Gastroesophageal sphincter (tissue), 4 donors: ENCODE data around the gene CYBC1. TPM values are rescaled to one million over a fixed set of nuclear protein-coding genes. Genes with fewer than 3 reads are reported as not detected.

Experiments used
- ATAC-seq: fragments of 150-250 bp; one replicate; pipeline ENCODE4 v1.9.1; 2016; ENCODE audit warnings: mild to moderate bottlenecking, moderate library complexity
- H3K27ac ChIP-seq, 4 donors: fragments of 200-600 bp; sonication (generic) in 3 of 4; 1 replicate in 3 of 4; 2 replicates in 1 of 4; pipeline ENCODE4 v1.5.1; 2016 to 2019
- H3K27me3 ChIP-seq: fragments of 200-600 bp; sonication (generic); one replicate; pipeline ENCODE4 v1.5.1; 2019
- H3K36me3 ChIP-seq, 2 donors: fragments of 200-600 bp; sonication (generic); one replicate each; pipeline ENCODE4 v1.5.1; 2019; ENCODE audit warnings: control low read depth in 1 of 2
- H3K4me1 ChIP-seq, 3 donors: fragments of 200-600 bp; sonication (generic); 1 replicate in 2 of 3; 2 replicates in 1 of 3; pipeline ENCODE4 v1.5.1; 2016 to 2019; ENCODE audit warnings: control low read depth in 2 of 3
- H3K4me3 ChIP-seq, 2 donors: fragments of 200-600 bp; sonication (generic); one replicate each; pipeline ENCODE4 v1.5.1; 2019; ENCODE audit warnings: mild to moderate bottlenecking in 1 of 2, moderate library complexity in 1 of 2
- H3K9me3 ChIP-seq, 3 donors: fragments of 200-600 bp; sonication (generic); one replicate each; pipeline ENCODE4 v1.5.1; 2017 to 2019; ENCODE audit warnings: control low read depth in 2 of 3
- EP300 ChIP-seq: sonication (generic); formaldehyde crosslinking; IDR thresholded peaks from one replicate; pipeline ENCODE4 v1.6.1; 2017; ENCODE audit warnings: antibody characterized with exemption, mild to moderate bottlenecking
- POLR2A ChIP-seq, 2 donors: fragments of 450-650 bp; IDR thresholded peaks; one replicate each; pipeline ENCODE4 v1.6.1; 2017; ENCODE audit warnings: antibody characterized with exemption in 2 of 2, mild to moderate bottlenecking in 2 of 2, moderate library complexity in 1 of 2
- POLR2AphosphoS5 ChIP-seq: sonication (generic); formaldehyde crosslinking; IDR thresholded peaks from one replicate; pipeline ENCODE4 v1.6.1; 2017; ENCODE audit warnings: antibody characterized with exemption
- WGBS, 2 donors: methylation state at CpG; one replicate each; pipeline ENCODE4 v1.1.5; 2018; ENCODE audit warnings: low coverage in 1 of 2; 5-methylcytosine and 5-hydroxymethylcytosine counted together
- total RNA-seq, 4 donors: library from RNA; depleted of rRNA; stranded (reverse); fragments of >200 nt; gene quantifications; one replicate each; pipeline ENCODE4 v1.1.0, GENCODE V29; 2016
- TF ChIP-seq, protein P1 (sequence below), 4 experiments: fragments of 200-600 bp in 2 of 4; fragments of 450-650 bp in 2 of 4; sonication (generic) in 1 of 4; IDR thresholded peaks; one replicate each; pipeline ENCODE4 v1.5.1; 2017 to 2019; ENCODE audit warnings: antibody characterized with exemption in 4 of 4, mild to moderate bottlenecking in 2 of 4, moderate library complexity in 2 of 4

The CYBC1 gene
- total RNA-seq, 4 donors from 2014 or later, result 53.8 to 78.5 (median 59.4) TPM

DNA sequence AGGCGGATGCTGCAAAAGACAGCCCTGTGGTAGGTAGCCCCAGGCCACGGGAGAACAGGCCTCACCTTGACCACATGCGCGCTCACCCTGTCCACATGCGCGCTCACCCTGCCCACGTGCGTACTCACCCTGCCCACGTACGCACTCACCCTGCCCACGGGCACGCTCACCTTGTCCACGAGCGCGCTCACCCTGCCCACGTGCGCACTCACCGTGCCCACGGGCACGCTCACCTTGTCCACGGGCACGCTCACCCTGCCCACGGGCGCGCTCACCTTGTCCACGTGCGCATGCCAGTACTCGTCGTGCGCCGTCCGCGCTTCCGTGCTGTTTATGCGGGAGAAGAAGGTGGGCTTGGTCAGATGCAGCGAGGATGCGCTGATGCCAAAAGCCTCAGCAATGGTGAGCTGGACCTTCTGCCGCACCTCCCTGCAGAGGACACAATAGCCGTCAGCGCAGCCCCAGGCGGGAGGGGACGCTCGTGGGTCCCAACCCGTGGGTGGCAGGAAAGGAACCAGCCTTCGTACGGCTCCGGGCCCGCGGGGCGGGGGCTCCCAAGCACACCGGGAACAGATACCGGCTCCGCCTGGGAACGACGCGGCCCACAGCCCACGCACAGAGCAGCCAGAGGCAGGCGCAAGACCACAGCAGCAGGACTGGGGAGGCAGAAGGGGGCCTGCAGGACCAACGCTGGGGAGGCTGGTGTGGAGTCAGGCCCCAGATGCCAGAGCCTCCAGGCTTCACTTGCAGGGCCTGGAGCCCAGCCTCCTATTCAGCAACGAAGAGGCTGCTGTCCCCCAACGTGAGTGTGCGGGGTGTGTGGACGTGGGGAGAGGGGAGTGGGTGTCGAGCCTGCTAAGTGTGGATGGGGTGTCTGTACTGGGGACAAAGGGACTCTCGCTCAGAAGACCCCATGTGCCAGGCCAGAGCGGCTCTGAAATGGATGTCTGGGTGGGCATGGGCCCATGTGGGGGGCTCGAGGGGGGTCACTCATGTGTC lies 46.6 kb downstream of the CYBC1 start:
- H3K4me1 ChIP-seq, result peaks cover 0 to 13% (median 7%) of the 10 kb centered on the region in 3 donors
- TF ChIP-seq POLR2AphosphoS5, result no peak
- TF ChIP-seq EP300, result no peak
- TF ChIP-seq POLR2A (IDR thresholded peaks at IDR 0.05), result no peak
- TF ChIP-seq, protein P1, sequence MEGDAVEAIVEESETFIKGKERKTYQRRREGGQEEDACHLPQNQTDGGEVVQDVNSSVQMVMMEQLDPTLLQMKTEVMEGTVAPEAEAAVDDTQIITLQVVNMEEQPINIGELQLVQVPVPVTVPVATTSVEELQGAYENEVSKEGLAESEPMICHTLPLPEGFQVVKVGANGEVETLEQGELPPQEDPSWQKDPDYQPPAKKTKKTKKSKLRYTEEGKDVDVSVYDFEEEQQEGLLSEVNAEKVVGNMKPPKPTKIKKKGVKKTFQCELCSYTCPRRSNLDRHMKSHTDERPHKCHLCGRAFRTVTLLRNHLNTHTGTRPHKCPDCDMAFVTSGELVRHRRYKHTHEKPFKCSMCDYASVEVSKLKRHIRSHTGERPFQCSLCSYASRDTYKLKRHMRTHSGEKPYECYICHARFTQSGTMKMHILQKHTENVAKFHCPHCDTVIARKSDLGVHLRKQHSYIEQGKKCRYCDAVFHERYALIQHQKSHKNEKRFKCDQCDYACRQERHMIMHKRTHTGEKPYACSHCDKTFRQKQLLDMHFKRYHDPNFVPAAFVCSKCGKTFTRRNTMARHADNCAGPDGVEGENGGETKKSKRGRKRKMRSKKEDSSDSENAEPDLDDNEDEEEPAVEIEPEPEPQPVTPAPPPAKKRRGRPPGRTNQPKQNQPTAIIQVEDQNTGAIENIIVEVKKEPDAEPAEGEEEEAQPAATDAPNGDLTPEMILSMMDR (IDR thresholded peaks at IDR 0.05), result no peak
- no peak overlapping the region for H3K27ac ChIP-seq
- H3K27me3 ChIP-seq, result no peaks in the 10 kb centered on the region
- H3K36me3 ChIP-seq, result peaks cover 0 to 92% of the 10 kb centered on the region in 2 donors
- ATAC-seq, result no peak
- no peaks in the 10 kb centered on the region for H3K9me3 ChIP-seq
- WGBS, 2 donors, result 91% methylated on average over 20 to 22 of the region's 67 CpGs
- no peak overlapping the region for H3K4me3 ChIP-seq

DNA sequence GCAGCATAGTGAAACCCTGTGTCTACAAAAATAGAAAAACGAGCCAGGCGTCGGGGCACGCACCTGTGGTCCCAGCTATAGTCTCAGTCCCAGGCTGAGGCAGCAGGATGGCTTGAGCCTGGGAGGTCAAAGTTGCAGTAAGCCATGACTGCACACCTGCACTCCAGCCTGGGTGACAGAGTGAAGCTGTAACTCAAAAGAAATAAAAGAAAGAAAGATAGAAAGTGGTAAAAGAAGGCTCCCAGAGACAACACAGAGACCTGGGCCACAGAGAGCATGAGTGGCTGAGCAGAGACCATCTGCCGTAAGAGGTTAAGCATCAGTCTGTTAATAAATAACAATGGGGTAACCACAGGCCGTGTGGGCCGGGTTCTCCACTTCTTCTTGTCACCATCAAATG lies 47.7 kb downstream of the CYBC1 start:
- WGBS, 2 donors, result 80 to 84% methylated on average over 1 to 7 of the region's 7 CpGs
- TF ChIP-seq, protein P1 (IDR thresholded peaks at IDR 0.05), result no peak
- TF ChIP-seq EP300 (no peak), POLR2AphosphoS5 (no peak), POLR2A (IDR thresholded peaks at IDR 0.05) (no peak)
- Histone ChIP-seq H3K9me3 (no peaks in the 10 kb centered on the region), H3K27me3 (no peaks in the 10 kb centered on the region), H3K4me1 (peaks cover 0 to 21% (median 7%) of the 10 kb centered on the region in 3 donors), H3K27ac (no peak overlapping the region), H3K36me3 (peaks cover 0 to 92% of the 10 kb centered on the region in 2 donors), H3K4me3 (no peak overlapping the region)
- ATAC-seq, result no peak

DNA sequence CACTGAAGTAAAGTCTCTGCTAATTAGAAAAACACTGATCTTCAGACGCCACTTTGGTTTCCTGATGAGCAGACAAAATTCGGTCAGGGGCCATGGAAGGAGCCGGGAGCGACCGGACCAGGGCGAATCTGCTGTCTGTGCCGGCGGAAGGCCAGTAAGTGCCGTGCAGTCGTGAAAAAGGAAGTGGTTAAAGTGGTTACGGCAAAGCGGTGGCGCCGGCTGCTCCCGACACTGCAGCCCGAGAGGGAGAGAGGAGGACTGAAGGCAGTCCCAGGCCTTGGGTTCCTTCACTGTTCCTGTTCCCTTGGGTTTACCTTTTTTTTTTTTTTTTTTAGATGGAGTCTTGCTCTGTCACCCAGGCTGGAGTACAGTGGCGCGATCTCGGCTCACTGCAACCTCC lies 49.7 kb downstream of the CYBC1 start:
- WGBS, 2 donors, result 79 to 93% methylated on average over 11 of the region's 19 CpGs
- peaks cover 0 to 88% of the 10 kb centered on the region in 2 donors for H3K36me3 ChIP-seq
- no peak for ATAC-seq
- TF ChIP-seq, protein P1 (IDR thresholded peaks at IDR 0.05), result no peak
- TF ChIP-seq POLR2AphosphoS5 (no peak), POLR2A (IDR thresholded peaks at IDR 0.05) (no peak), EP300 (no peak)
- H3K27me3 ChIP-seq, result no peaks in the 10 kb centered on the region
- no peaks in the 10 kb centered on the region for H3K9me3 ChIP-seq
- peaks cover 0 to 33% (median 7%) of the 10 kb centered on the region in 3 donors for H3K4me1 ChIP-seq
- no peak overlapping the region for H3K27ac ChIP-seq
- H3K4me3 ChIP-seq, result no peak overlapping the region

DNA sequence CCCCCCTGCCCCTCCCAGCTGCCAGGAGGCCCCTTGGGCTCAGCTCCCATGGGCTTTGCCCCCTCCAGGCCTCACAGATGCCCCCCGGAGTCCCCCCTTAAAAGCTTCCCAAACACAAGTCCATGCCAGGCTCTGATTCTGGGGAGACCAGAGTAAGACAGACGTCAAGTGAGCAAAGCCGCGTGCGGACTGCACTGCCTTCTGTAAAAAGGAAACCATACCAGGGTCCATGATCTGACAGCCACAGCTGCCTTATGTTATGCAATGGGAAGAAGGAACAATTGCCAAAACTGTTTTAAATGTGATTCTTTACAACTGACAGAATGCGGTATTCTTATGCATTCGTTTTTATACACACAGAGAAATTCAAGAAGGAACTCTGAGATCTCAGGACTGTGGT lies 50.3 kb downstream of the CYBC1 start:
- no peak overlapping the region for H3K4me3 ChIP-seq
- TF ChIP-seq POLR2A (IDR thresholded peaks at IDR 0.05) (no peak), POLR2AphosphoS5 (no peak), EP300 (no peak)
- TF ChIP-seq, protein P1 (IDR thresholded peaks at IDR 0.05), result no peak
- H3K9me3 ChIP-seq, result no peaks in the 10 kb centered on the region
- peak overlapping the region in 3 of 4 donors; percentile 4 to 49 (median 31) for H3K27ac ChIP-seq
- peaks cover 0 to 85% of the 10 kb centered on the region in 2 donors for H3K36me3 ChIP-seq
- no peak for ATAC-seq
- H3K4me1 ChIP-seq, result peaks cover 0 to 33% (median 7%) of the 10 kb centered on the region in 3 donors
- H3K27me3 ChIP-seq, result no peaks in the 10 kb centered on the region
- WGBS, 2 donors, result 46 to 50% methylated on average over 2 of the region's 7 CpGs
